Mesendoderm (in vitro differentiated cells): Measurements from ENCODE around the gene CD101. TPM values are rescaled to one million over a fixed set of nuclear protein-coding genes. Genes with fewer than 3 reads are reported as not detected.

Experiments
- DNase-seq: peaks from one replicate; pipeline ENCODE4 v3.0.0; 2013
- H2AK5ac ChIP-seq: 2 replicates; pipeline ENCODE4 v1.6.1; 2013; ENCODE audit warnings: low read length, inconsistent platforms
- H2BK120ac ChIP-seq: 2 replicates; pipeline ENCODE4 v1.6.1; 2013; ENCODE audit warnings: low read depth, mild to moderate bottlenecking, low read length, moderate library complexity, mixed read lengths
- H2BK15ac ChIP-seq: replicated peaks from 2 replicates; pipeline ENCODE4 v1.6.1; 2013; ENCODE audit warnings: low read depth, mild to moderate bottlenecking, moderate library complexity
- H2BK5ac ChIP-seq: 2 replicates; pipeline ENCODE4 v1.6.1; 2013; ENCODE audit warnings: low read length, inconsistent platforms
- H3K18ac ChIP-seq: 2 replicates; pipeline ENCODE4 v1.6.1; 2013; ENCODE audit warnings: mild to moderate bottlenecking, low read length, mixed read lengths
- H3K23ac ChIP-seq: one replicate; pipeline ENCODE4 v1.6.1; 2013; ENCODE audit warnings: low read length
- H3K27ac ChIP-seq: 2 replicates; pipeline ENCODE4 v1.5.1; 2013; ENCODE audit warnings: low read depth, mild to moderate bottlenecking, inconsistent platforms, low read length, moderate library complexity
- H3K27me3 ChIP-seq: 2 replicates; pipeline ENCODE4 v1.6.1; 2013; ENCODE audit warnings: low read length, control low read depth, mild to moderate bottlenecking, inconsistent platforms; ENCODE audit not compliant: insufficient read depth, poor library complexity
- H3K36me3 ChIP-seq: 2 replicates; pipeline ENCODE4 v1.6.1; 2013; ENCODE audit warnings: low read length, inconsistent platforms; ENCODE audit not compliant: control insufficient read depth, insufficient read depth
- H3K4ac ChIP-seq: one replicate; pipeline ENCODE4 v1.6.1; 2013; ENCODE audit warnings: low read depth, mild to moderate bottlenecking, low read length, moderate library complexity
- H3K4me1 ChIP-seq: 2 replicates; pipeline ENCODE4 v1.6.1; 2013; ENCODE audit warnings: low read depth, low read length, inconsistent platforms; ENCODE audit not compliant: control insufficient read depth
- H3K4me2 ChIP-seq: 2 replicates; pipeline ENCODE4 v1.6.1; 2013; ENCODE audit warnings: low read length
- H3K4me3 ChIP-seq: 2 replicates; pipeline ENCODE4 v1.5.1; 2013; ENCODE audit warnings: mild to moderate bottlenecking, low read length
- H3K56ac ChIP-seq: one replicate; pipeline ENCODE4 v1.6.1; 2013; ENCODE audit warnings: low read length
- H3K79me1 ChIP-seq: 2 replicates; pipeline ENCODE4 v1.6.1; 2013; ENCODE audit warnings: low read length, inconsistent platforms
- H3K79me2 ChIP-seq: 2 replicates; pipeline ENCODE4 v1.6.1; 2013; ENCODE audit warnings: mild to moderate bottlenecking, low read length; ENCODE audit not compliant: control insufficient read depth, insufficient read depth
- H3K9ac ChIP-seq: 2 replicates; pipeline ENCODE4 v1.6.1; 2013; ENCODE audit warnings: low read length, inconsistent platforms
- H4K5ac ChIP-seq: one replicate; pipeline ENCODE4 v1.6.1; 2013; ENCODE audit warnings: low read length
- H4K8ac ChIP-seq: one replicate; pipeline ENCODE4 v1.6.1; 2013; ENCODE audit warnings: low read depth, mild to moderate bottlenecking, control low read depth, low read length, moderate library complexity
- WGBS: extraction: QIAGEN DNeasy Blood & Tissue Kit; methylation state at CpG from one replicate; pipeline ENCODE4 v1.1.7; 2013; ENCODE audit warnings: low lambda C conversion rate, missing lambda C conversion rate; ENCODE audit not compliant: insufficient coverage; ENCODE audit errors: extremely low coverage; 5-methylcytosine and 5-hydroxymethylcytosine counted together
- polyA plus RNA-seq, 2 experiments: library from polyadenylated mRNA; stranded (reverse); fragments of 200-250 nt; gene quantifications; one replicate each; pipeline ENCODE4 v1.2.3, GENCODE V29; 2013

The CD101 gene
- polyA plus RNA-seq (2013, experiment 1 of 2): 1.3 TPM
- 1.7 TPM for polyA plus RNA-seq (2013, experiment 2 of 2)

GRCh38 chr1:117001254-117001927, at the start of gene CD101:
Gene CD101, plus strand, starts transcription at chr1:117001760. Its CDS starts 58 bp downstream, at chr1:117001818.
- Histone ChIP-seq H4K5ac (no peak within 1 kb of the TSS), H3K27me3 (no peaks in the 10 kb centered on the region), H2BK5ac (no peak within 1 kb of the TSS), H3K4me3 (no peak within 1 kb of the TSS), H3K36me3 (no peaks in the 10 kb centered on the region), H3K4me1 (peaks cover 5% of the 10 kb centered on the region), H3K23ac (no peak within 1 kb of the TSS), H3K79me2 (no peaks in the 10 kb centered on the region), H3K27ac (no peak within 1 kb of the TSS), H3K4ac (no peak within 1 kb of the TSS), H3K18ac (no peak within 1 kb of the TSS), H3K9ac (no peak within 1 kb of the TSS), H3K79me1 (no peaks in the 10 kb centered on the region), H2BK120ac (no peak within 1 kb of the TSS), H3K4me2 (no peak within 1 kb of the TSS), H3K56ac (no peak within 1 kb of the TSS), H2AK5ac (no peak within 1 kb of the TSS), H2BK15ac (no peak within 1 kb of the TSS), H4K8ac (no peak within 1 kb of the TSS)
- no CpG with 5 or more reads among the region's 3 CpGs for WGBS
- DNase-seq: no peak

- H3K9ac ChIP-seq: no peak overlapping the region
- no CpG with 5 or more reads among the region's 2 CpGs for WGBS
Measured at GRCh38 chr1:116952738-116953275, 48.8 kb upstream of the CD101 start.

GRCh38 chr1:116954440-116954839, 47.1 kb upstream of the CD101 start:
- H3K4me1 ChIP-seq: peaks cover 6% of the 10 kb centered on the region
- no peak overlapping the region for H2AK5ac ChIP-seq
- H2BK120ac ChIP-seq: no peak overlapping the region
- no peaks in the 10 kb centered on the region for H3K36me3 ChIP-seq
- no peak overlapping the region for H3K4ac ChIP-seq
- no peak overlapping the region for H3K18ac ChIP-seq
- H3K27me3 ChIP-seq: no peaks in the 10 kb centered on the region
- H3K4me2 ChIP-seq: no peak overlapping the region
- DNase-seq: no peak
- no peak overlapping the region for H3K56ac ChIP-seq
- no peak overlapping the region for H3K23ac ChIP-seq
- H2BK15ac ChIP-seq: no peak overlapping the region
- H3K27ac ChIP-seq: no peak overlapping the region
- H3K4me3 ChIP-seq: no peak overlapping the region
- WGBS: no CpG with 5 or more reads among the region's 3 CpGs
- H4K8ac ChIP-seq: no peak overlapping the region
- peaks cover 8% of the 10 kb centered on the region for H3K79me1 ChIP-seq
- no peaks in the 10 kb centered on the region for H3K79me2 ChIP-seq
- no peak overlapping the region for H3K9ac ChIP-seq
- no peak overlapping the region for H2BK5ac ChIP-seq
- no peak overlapping the region for H4K5ac ChIP-seq

More at GRCh38 chr1:116952738-116953275, 48.8 kb upstream of the CD101 start:
- no peak overlapping the region for H2AK5ac ChIP-seq
- no peak overlapping the region for H2BK15ac ChIP-seq
- H4K5ac ChIP-seq: no peak overlapping the region
- no peaks in the 10 kb centered on the region for H3K79me2 ChIP-seq
- H3K4ac ChIP-seq: no peak overlapping the region
- no peak overlapping the region for H3K18ac ChIP-seq
- H2BK120ac ChIP-seq: no peak overlapping the region
- H4K8ac ChIP-seq: no peak overlapping the region
- H3K27ac ChIP-seq: no peak overlapping the region
- no peak overlapping the region for H3K4me3 ChIP-seq
- DNase-seq: no peak
- no peak overlapping the region for H3K56ac ChIP-seq
- peaks cover 6% of the 10 kb centered on the region for H3K4me1 ChIP-seq
- no peaks in the 10 kb centered on the region for H3K27me3 ChIP-seq
- H3K4me2 ChIP-seq: no peak overlapping the region
- H3K79me1 ChIP-seq: peaks cover 4% of the 10 kb centered on the region
- H2BK5ac ChIP-seq: no peak overlapping the region
- H3K23ac ChIP-seq: no peak overlapping the region
- no peaks in the 10 kb centered on the region for H3K36me3 ChIP-seq

- Histone ChIP-seq H3K27me3 (no peaks in the 10 kb centered on the region), H3K23ac (no peak overlapping the region), H3K27ac (no peak overlapping the region), H3K4ac (no peak overlapping the region), H3K79me1 (peaks cover 8% of the 10 kb centered on the region), H3K4me2 (no peak overlapping the region), H2BK120ac (no peak overlapping the region), H2BK15ac (no peak overlapping the region), H3K56ac (no peak overlapping the region), H3K36me3 (no peaks in the 10 kb centered on the region), H3K18ac (no peak overlapping the region), H3K9ac (no peak overlapping the region), H4K8ac (no peak overlapping the region), H3K4me1 (no peaks in the 10 kb centered on the region), H3K79me2 (no peaks in the 10 kb centered on the region), H2BK5ac (no peak overlapping the region), H3K4me3 (no peak overlapping the region), H4K5ac (no peak overlapping the region), H2AK5ac (no peak overlapping the region)
- DNase-seq: no peak
- no CpG with 5 or more reads among the region's 7 CpGs for WGBS
Measured at GRCh38 chr1:116956378-116956777, 45.2 kb upstream of the CD101 start.

- no peak for DNase-seq
- Histone ChIP-seq H3K79me2 (no peaks in the 10 kb centered on the region), H4K8ac (no peak overlapping the region), H3K4me1 (no peaks in the 10 kb centered on the region), H2BK15ac (no peak overlapping the region), H3K9ac (no peak overlapping the region), H3K36me3 (no peaks in the 10 kb centered on the region), H3K4me2 (no peak overlapping the region), H3K79me1 (peaks cover 8% of the 10 kb centered on the region), H4K5ac (no peak overlapping the region), H3K4me3 (no peak overlapping the region), H3K27me3 (no peaks in the 10 kb centered on the region), H2BK120ac (no peak overlapping the region), H3K27ac (no peak overlapping the region), H2BK5ac (no peak overlapping the region), H3K23ac (no peak overlapping the region), H2AK5ac (no peak overlapping the region), H3K56ac (no peak overlapping the region), H3K4ac (no peak overlapping the region), H3K18ac (no peak overlapping the region)
- no CpG with 5 or more reads among the region's 4 CpGs for WGBS
Measured at GRCh38 chr1:116957646-116958045, 43.9 kb upstream of the CD101 start.
